A549 treated with Hydrocortisone at 1 μM for 4 hours (cell line): ENCODE measurements around the gene TBX1. TPM values are rescaled to one million over a fixed set of nuclear protein-coding genes. Genes with fewer than 3 reads are reported as not detected.

Experiments
- total RNA-seq: library from RNA; stranded (reverse); fragments of 200-300 nt; extraction: Qiagen RNA extraction; gene quantifications from 5 replicates; pipeline ENCODE4 v1.2.3, GENCODE V29; 2022

Gene TBX1
- 2.7 to 4.7 TPM (median 4.0 TPM) in 5 replicates for total RNA-seq

GRCh38 chr22:19760058-19760950 is at the start of gene TBX1:
Gene TBX1 (plus strand): TSS chr22:19760778. CDS start chr22:19760844, 66 bp downstream.

GRCh38 chr22:19714312-19715187 is 46.0 kb upstream of the TBX1 start, which contains the start of gene SEPTIN5:
Gene SEPTIN5 (plus strand): TSS chr22:19714503. CDS start chr22:19714589, 86 bp downstream.

GRCh38 chr22:19723232-19723982 is 37.2 kb upstream of the TBX1 start, which contains the start of gene GP1BB:
Gene GP1BB (plus strand): TSS chr22:19723539. CDS start chr22:19723570, 31 bp downstream.

Other genes starting within 250 kb of the TBX1 start
- not detected in 5 replicates for gene CLDN5, start 236.4 kb upstream of the TBX1 start, total RNA-seq
- gene SEPTIN5, start 46.3 kb upstream of the TBX1 start, total RNA-seq: 8.3 to 11.2 TPM (median 10.4 TPM) in 5 replicates
- gene GP1BB, start 37.2 kb upstream of the TBX1 start, total RNA-seq: 0.64 to 2.1 TPM (median 1.7 TPM) in 5 replicates
- gene GNB1L, start 94.1 kb downstream of the TBX1 start, total RNA-seq: 16.5 to 20.5 TPM (median 17.5 TPM) in 5 replicates
- gene RTL10, start 94.1 kb downstream of the TBX1 start, total RNA-seq: 7.1 to 10.1 TPM (median 9.4 TPM) in 5 replicates
- gene COMT, start 181.0 kb downstream of the TBX1 start, total RNA-seq: 124 to 164 TPM (median 153 TPM) in 5 replicates
- 29.0 to 42.1 TPM (median 36.8 TPM) in 5 replicates for gene TXNRD2, start 181.0 kb downstream of the TBX1 start, total RNA-seq